Keratinocyte (primary cell): Measurements from ENCODE around the gene MDFI. TPM values are rescaled to one million over a fixed set of nuclear protein-coding genes. Genes with fewer than 3 reads are reported as not detected.
A peak's percentile ranks its signal among the peaks of the same experiment; 100 is the strongest.

ENCODE experiments used
- DNase-seq: peaks from one replicate; pipeline ENCODE4 v3.0.0-alpha.2; 2011; ENCODE audit warnings: low read depth, missing footprints, low spot score
- FAIRE-seq: peaks from 2 replicates; lab custom pipeline; 2011; peaks lifted over from hg19 to GRCh38; lab: Jason Lieb, UNC
- H2AFZ ChIP-seq: 2 replicates; pipeline ENCODE4 v1.6.0; 2012; ENCODE audit warnings: low read length, control low read depth, inconsistent platforms; ENCODE audit not compliant: control insufficient read depth
- H3K27ac ChIP-seq: 2 replicates; pipeline ENCODE4 v1.5.1; 2011; ENCODE audit warnings: low read length; ENCODE audit not compliant: control insufficient read depth, insufficient read depth
- H3K27me3 ChIP-seq: 3 replicates; pipeline ENCODE4 v1.6.0; 2011; ENCODE audit warnings: low read length; ENCODE audit not compliant: control insufficient read depth, insufficient read depth; ENCODE audit errors: extremely low read depth
- H3K36me3 ChIP-seq, 2 experiments: 2 replicates in 1 of 2; 3 replicates in 1 of 2; pipeline ENCODE4 v1.5.1; 2011; ENCODE audit warnings: low read length in 2 of 2, mild to moderate bottlenecking in 1 of 2; ENCODE audit not compliant: control insufficient read depth in 2 of 2, insufficient read depth in 2 of 2; ENCODE audit errors: extremely low read depth in 1 of 2
- H3K4me1 ChIP-seq: 3 replicates; pipeline ENCODE4 v1.5.1; 2011; ENCODE audit warnings: low read length; ENCODE audit not compliant: control insufficient read depth, insufficient read depth; ENCODE audit errors: extremely low read depth
- H3K4me2 ChIP-seq: 3 replicates; pipeline ENCODE4 v1.6.0; 2011; ENCODE audit warnings: low read depth, low read length; ENCODE audit not compliant: control insufficient read depth, insufficient read depth; ENCODE audit errors: extremely low read depth
- H3K4me3 ChIP-seq, 3 experiments: fragments of 200-600 bp in 1 of 3; sonication (generic) in 1 of 3; 2 replicates in 2 of 3; 3 replicates in 1 of 3; pipeline ENCODE4 v1.5.1; 2011 to 2016; ENCODE audit warnings: low read length in 3 of 3, mild to moderate bottlenecking in 3 of 3, control low read depth in 2 of 3, inconsistent platforms in 1 of 3, low read depth in 1 of 3, mixed read lengths in 1 of 3, mixed run types in 1 of 3, moderate library complexity in 1 of 3; ENCODE audit not compliant: control insufficient read depth in 2 of 3, insufficient read depth in 2 of 3; ENCODE audit errors: extremely low read depth in 1 of 3
- H3K79me2 ChIP-seq: 2 replicates; pipeline ENCODE4 v1.6.0; 2012; ENCODE audit warnings: low read length; ENCODE audit not compliant: control insufficient read depth, insufficient read depth
- H3K9ac ChIP-seq: 3 replicates; pipeline ENCODE4 v1.6.0; 2011; ENCODE audit warnings: low read length; ENCODE audit not compliant: control insufficient read depth, insufficient read depth; ENCODE audit errors: extremely low read depth
- H3K9me1 ChIP-seq: 3 replicates; pipeline ENCODE4 v1.6.0; 2011; ENCODE audit warnings: low read length; ENCODE audit not compliant: control insufficient read depth, insufficient read depth; ENCODE audit errors: extremely low read depth
- H3K9me3 ChIP-seq: 2 replicates; pipeline ENCODE4 v1.5.1; 2012; ENCODE audit warnings: low read depth, low read length; ENCODE audit not compliant: control insufficient read depth
- H4K20me1 ChIP-seq: 3 replicates; pipeline ENCODE4 v1.6.0; 2011; ENCODE audit warnings: low read length; ENCODE audit not compliant: control insufficient read depth, insufficient read depth; ENCODE audit errors: extremely low read depth
- CTCF ChIP-seq, 3 experiments: IDR thresholded peaks in 1 of 3; conservative IDR thresholded peaks in 1 of 3; optimal IDR thresholded peaks in 1 of 3; 2 replicates in 2 of 3; 3 replicates in 1 of 3; pipeline versions ENCODE3 to v1.5.1; 2011; ENCODE audit warnings: low read length in 3 of 3, mild to moderate bottlenecking in 3 of 3, moderate library complexity in 2 of 3, control low read depth in 1 of 3, inconsistent platforms in 1 of 3; ENCODE audit not compliant: insufficient read depth in 2 of 3; ENCODE audit errors: extremely low read depth in 1 of 3
- EZH2 ChIP-seq: IDR thresholded peaks from one replicate; pipeline ENCODE4 v1.6.1; 2012; ENCODE audit warnings: inconsistent platforms, mild to moderate bottlenecking, low read length, moderate library complexity
- dilution Hi-C: fragments of 300-500 bp; cut with MboI; formaldehyde crosslinking; loops from one replicate; pipeline ENCODE4 v1.7.0; 2020; ENCODE audit warnings: low sequenced_read_pairs; ENCODE audit not compliant: extremely low pct_ligation_motif_present
- polyA plus RNA-seq, 5 experiments: library from polyadenylated mRNA; depleted of rRNA in 3 of 5; stranded (reverse) in 3 of 5; stranded (forward) in 1 of 5; unstranded in 1 of 5; fragments of >200 nt; gene quantifications; 1 replicate in 1 of 5; 2 replicates in 3 of 5; 3 replicates in 1 of 5; pipeline versions ENCODE4 v1.2.1 to v1.2.3, GENCODE V29; 2011 to 2012; ENCODE audit warnings: missing spikeins in 2 of 5, low read depth in 1 of 5, low replicate concordance in 1 of 5

MDFI gene
- polyA plus RNA-seq, 1 donor (not counting 4 experiments of a cell fraction or from before 2014, with no cell fraction given) = 60.1 TPM

- H4K20me1 ChIP-seq = no peaks in the 10 kb centered on the region
- no peak overlapping the region for H3K9ac ChIP-seq
- no peak for DNase-seq
- H3K9me3 ChIP-seq = no peaks in the 10 kb centered on the region
- TF ChIP-seq CTCF (optimal IDR thresholded peaks at IDR 0.05 in 1 of 3, IDR thresholded peaks at IDR 0.05 in 1 of 3, conservative IDR thresholded peaks at IDR 0.05 in 1 of 3; ENCODE audit: extremely low read depth in 1 of 3, insufficient read depth in 2 of 3, low read length in 3 of 3) (no peak), EZH2 (no peak)
- H3K4me1 ChIP-seq = peaks cover 47% of the 10 kb centered on the region
- no peaks in the 10 kb centered on the region for H3K27me3 ChIP-seq
- H3K79me2 ChIP-seq = no peaks in the 10 kb centered on the region
- no peaks in the 10 kb centered on the region for H3K9me1 ChIP-seq
- H3K4me2 ChIP-seq = peak overlapping the region; percentile 46
- H3K27ac ChIP-seq = peak overlapping the region; percentile 79
- no peak overlapping the region for H2AFZ ChIP-seq
- FAIRE-seq = no peak
- dilution Hi-C loops = no loop called here
- H3K36me3 ChIP-seq = no peaks in the 10 kb centered on the region
- no peak overlapping the region for H3K4me3 ChIP-seq
Measured at GRCh38 chr6:41626022-41626421, 12.2 kb upstream of the MDFI start.

- Histone ChIP-seq H3K4me2 (peak overlapping the region; percentile 46), H3K9ac (peak overlapping the region; percentile 56), H3K27me3 (no peaks in the 10 kb centered on the region), H3K4me3 (no peak overlapping the region), H3K9me3 (no peaks in the 10 kb centered on the region), H4K20me1 (no peaks in the 10 kb centered on the region), H3K79me2 (no peaks in the 10 kb centered on the region), H3K9me1 (no peaks in the 10 kb centered on the region), H3K27ac (peak overlapping the region; percentile 79), H2AFZ (peak overlapping the region; percentile 70), H3K4me1 (peaks cover 46% of the 10 kb centered on the region), H3K36me3 (no peaks in the 10 kb centered on the region)
- dilution Hi-C loops = no loop called here
- FAIRE-seq = peak; percentile 98
- peak; percentile 65 for DNase-seq
- TF ChIP-seq EZH2 = no peak
- no peak for TF ChIP-seq CTCF (optimal IDR thresholded peaks at IDR 0.05 in 1 of 3, IDR thresholded peaks at IDR 0.05 in 1 of 3, conservative IDR thresholded peaks at IDR 0.05 in 1 of 3; ENCODE audit: extremely low read depth in 1 of 3, insufficient read depth in 2 of 3, low read length in 3 of 3)
Measured at GRCh38 chr6:41626917-41627316, 11.4 kb upstream of the MDFI start.
